PC-3 (cell line): ENCODE measurements around the gene SLC8A1.

Experiments used
- EZH2 ChIP-seq: fragments of 300-600 bp; sonication (generic); IDR thresholded peaks from one replicate; pipeline ENCODE4 v1.6.1; 2017; ENCODE audit warnings: antibody characterized with exemption, mild to moderate bottlenecking, low read length; ENCODE audit not compliant: unreplicated experiment
- EZH2phosphoT487 ChIP-seq: fragments of 300-600 bp; sonication (generic); IDR thresholded peaks from 2 replicates; pipeline ENCODE4 v1.6.1; 2018; ENCODE audit warnings: mild to moderate bottlenecking, antibody characterized with exemption, low read length, borderline replicate concordance
- TF ChIP-seq, protein P1 (sequence below): fragments of 300-600 bp; sonication (generic); conservative IDR thresholded peaks from 2 replicates; pipeline ENCODE4 v1.5.1; 2017; ENCODE audit warnings: antibody characterized with exemption, low read depth, mild to moderate bottlenecking, low read length

DNA sequence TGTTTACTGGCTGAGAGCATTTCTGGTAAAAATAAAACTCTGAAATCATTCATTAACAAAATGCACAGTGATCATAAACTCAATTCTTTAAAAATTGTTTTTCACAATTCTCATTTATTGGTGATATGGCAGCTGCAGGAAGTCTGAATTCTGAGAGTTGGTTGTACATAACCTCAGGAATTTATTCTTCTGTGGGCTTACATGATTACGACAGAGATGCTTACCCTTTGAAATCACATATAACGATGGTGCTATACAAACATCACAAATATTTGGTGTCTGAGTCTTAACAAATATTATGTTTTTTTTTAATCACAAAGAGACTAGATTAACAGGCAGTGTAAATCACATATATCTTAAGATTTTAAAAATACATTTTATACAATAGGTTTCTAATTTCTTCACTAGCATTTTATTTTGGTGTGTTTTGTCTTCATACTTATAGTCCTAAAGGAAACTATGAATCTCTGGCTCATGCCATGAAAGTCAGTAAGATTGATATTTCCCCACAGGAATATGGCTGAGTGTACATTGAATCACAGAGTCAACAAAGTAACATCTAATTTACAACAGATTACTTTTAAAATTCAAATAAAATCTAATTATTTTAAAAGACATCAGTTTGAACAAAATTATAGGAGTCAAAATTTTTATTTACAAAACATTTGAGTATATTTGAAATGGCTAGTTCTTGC, 354.1 kb downstream of the SLC8A1 start:
- TF ChIP-seq, protein P1, sequence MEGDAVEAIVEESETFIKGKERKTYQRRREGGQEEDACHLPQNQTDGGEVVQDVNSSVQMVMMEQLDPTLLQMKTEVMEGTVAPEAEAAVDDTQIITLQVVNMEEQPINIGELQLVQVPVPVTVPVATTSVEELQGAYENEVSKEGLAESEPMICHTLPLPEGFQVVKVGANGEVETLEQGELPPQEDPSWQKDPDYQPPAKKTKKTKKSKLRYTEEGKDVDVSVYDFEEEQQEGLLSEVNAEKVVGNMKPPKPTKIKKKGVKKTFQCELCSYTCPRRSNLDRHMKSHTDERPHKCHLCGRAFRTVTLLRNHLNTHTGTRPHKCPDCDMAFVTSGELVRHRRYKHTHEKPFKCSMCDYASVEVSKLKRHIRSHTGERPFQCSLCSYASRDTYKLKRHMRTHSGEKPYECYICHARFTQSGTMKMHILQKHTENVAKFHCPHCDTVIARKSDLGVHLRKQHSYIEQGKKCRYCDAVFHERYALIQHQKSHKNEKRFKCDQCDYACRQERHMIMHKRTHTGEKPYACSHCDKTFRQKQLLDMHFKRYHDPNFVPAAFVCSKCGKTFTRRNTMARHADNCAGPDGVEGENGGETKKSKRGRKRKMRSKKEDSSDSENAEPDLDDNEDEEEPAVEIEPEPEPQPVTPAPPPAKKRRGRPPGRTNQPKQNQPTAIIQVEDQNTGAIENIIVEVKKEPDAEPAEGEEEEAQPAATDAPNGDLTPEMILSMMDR: no peak
- TF ChIP-seq EZH2 (no peak), EZH2phosphoT487 (no peak)
